T follicular helper cell (primary cell): Measurements from ENCODE around the gene CCDC91.

ENCODE experiments used
- DNase-seq: peaks from one replicate; pipeline ENCODE4 v3.0.0-alpha.2; 2020; ENCODE audit warnings: low read depth

The CCDC91 gene

GRCh38 chr12:28536088-28536487, 345.8 kb downstream of the CCDC91 start:
- no peak for DNase-seq

DNA sequence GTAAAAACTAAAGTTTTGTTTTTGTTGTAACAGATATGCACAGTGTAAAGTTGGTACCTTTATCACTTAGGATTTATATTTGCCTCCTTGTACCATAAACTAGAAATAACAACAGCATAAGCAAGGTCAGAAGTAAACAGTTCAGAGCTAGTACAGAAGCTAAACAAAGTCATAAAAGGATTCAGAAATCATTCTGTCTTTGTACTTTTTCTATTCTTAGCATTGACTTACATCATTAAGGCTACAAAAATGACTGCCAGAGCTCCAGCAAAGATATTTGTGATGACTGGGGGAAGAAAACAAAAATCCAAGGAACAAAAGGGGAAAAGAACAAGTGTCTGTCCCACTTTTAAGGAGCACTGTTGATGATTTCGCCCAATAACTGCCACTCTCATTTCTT, 347.2 kb downstream of the CCDC91 start:
- DNase-seq, result no peak

- no peak for DNase-seq
Observed at GRCh38 chr12:28539691-28540323, 349.6 kb downstream of the CCDC91 start.

DNA sequence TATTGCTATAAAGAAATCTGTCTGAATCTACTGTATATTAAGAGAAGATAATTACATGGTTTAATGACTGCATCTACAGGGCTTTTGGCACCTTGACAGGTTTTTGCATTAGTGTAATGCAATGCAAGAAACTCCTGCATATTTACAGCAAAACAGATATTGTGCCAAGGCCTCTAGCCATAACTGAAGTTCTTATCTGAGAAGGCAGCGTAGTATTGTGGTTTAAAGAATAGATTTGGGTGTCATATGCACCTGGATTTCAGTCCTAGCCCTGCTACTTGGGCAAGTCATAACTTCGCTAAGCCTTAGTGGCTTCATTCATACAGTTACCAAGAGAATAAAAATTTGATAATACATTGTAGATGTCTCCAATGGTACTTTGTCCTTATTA, 350.1 kb downstream of the CCDC91 start:
- no peak for DNase-seq

- no peak for DNase-seq
Observed at GRCh38 chr12:28543021-28543890, 353.0 kb downstream of the CCDC91 start.

DNA sequence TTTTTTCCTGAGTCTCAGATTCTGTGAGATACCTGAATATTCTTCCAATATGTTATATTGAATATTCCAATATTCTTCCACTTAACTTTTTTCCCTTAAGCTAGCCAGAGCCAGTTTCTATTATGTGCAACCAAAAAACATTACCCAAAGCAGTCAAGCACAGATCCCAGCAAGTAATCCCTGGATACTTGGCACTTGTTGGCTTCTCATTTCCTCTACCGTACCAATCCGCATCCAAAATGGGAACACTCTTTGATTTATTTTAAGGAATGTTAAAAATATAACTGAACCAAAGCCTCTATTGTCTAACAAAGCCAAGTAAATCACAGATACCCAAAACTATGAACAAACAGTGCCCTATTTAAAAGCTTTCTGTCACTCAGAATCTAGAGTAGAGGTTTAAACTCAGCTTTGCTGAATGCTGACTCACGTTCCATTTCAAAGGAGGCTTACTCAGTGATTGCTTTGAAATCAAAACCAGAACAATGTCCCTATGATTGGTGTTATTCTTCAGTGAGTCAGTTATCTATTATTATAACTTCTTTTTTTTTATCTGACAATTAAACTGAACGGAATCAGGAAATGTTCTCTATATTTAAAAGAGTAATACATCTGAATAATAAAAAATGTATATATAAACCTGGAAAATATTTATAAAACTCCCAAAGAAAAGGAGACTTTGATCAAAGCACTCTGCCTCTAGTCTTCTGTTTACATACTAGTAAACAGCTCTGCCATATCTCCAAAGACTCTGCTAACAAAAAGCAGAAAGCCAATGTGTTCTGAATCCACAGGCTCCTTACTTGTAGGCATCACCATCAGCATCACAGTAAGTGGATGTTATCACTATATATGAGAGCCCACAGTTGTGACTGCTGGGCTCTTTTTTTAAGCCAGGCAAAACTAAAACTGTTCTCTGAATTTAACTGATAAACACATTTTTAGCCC, 360.8 kb downstream of the CCDC91 start:
- no peak for DNase-seq

GRCh38 chr12:28552251-28552970, 362.2 kb downstream of the CCDC91 start:
- DNase-seq, result no peak

- no peak for DNase-seq
Observed at GRCh38 chr12:28555748-28556147, 365.5 kb downstream of the CCDC91 start.

- DNase-seq, result no peak
Observed at GRCh38 chr12:28558250-28558649, 368.0 kb downstream of the CCDC91 start.

GRCh38 chr12:28563286-28563685, 373.0 kb downstream of the CCDC91 start:
- DNase-seq, result no peak

- no peak for DNase-seq
Observed at GRCh38 chr12:28563936-28564335, 373.7 kb downstream of the CCDC91 start.

DNA sequence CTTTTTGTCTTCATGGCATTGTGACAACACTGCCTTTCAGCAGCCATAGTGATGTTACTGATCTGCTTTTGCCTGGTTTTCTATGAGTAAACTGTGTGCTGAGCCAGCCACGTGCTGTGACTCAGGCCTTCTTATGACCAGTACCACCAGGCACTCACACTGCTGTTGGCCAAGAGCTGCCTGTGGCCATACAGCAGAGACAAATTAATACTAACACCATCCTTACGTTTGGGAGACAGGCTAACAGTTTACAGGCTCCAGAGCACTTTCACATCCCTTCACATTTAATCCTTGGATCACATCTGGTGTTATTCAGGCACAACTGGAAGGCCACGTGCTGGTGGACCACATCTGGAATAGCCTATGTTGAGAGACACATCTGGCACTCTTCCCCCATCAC, 377.9 kb downstream of the CCDC91 start:
- DNase-seq, result no peak

GRCh38 chr12:28568704-28569103, 378.4 kb downstream of the CCDC91 start:
- no peak for DNase-seq

DNA sequence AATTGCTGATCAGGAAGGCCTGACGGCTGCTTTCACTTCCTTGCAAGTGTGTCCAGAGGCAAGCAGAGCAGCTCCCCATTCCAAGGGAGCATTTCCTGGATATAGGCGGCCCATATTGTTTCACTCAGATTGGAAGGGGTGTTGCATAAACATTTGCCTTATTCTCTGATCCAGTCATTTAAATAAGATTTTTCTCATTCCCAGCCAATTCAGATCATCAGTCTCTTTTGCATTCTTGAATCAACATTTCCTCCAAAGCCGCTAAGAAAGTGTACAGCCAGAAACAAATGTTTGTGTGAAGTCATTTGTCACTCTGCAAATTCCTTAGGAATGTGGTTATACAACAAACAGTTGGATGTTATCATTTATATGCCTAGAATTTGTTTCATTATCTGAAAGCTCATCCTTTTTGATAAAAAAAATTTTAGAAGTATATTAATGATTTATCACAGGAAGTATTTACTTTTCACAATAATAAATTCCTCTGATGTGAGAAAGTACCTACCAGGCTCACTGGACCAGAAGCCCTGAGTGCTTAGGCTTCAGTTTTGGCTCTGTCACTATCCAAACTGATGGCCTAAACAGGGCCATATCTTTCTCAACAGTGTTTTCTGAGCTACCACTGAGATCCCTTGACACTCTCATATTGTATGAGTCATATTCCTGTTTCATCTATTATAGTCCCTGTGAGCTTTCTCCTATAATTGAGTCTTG, 379.6 kb downstream of the CCDC91 start:
- no peak for DNase-seq

DNA sequence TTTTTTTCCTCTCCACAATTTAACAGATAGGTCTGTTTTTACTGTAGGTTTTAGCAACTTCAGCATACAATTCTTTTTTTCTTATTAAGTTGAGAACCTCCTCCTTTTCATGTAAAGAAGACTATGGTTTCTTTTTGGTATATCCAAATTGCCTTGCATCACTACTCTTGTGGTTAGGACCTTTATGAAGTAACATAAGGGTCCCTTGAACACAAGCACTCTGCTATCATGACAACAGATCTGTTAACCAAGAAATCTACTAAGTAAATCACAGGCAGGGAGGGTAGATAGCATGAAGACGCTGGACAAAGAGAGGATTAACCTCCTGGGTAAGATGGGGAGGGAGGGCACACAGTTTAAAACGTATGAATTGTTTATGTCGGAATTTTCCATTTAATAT, 380.6 kb downstream of the CCDC91 start:
- DNase-seq, result no peak

DNA sequence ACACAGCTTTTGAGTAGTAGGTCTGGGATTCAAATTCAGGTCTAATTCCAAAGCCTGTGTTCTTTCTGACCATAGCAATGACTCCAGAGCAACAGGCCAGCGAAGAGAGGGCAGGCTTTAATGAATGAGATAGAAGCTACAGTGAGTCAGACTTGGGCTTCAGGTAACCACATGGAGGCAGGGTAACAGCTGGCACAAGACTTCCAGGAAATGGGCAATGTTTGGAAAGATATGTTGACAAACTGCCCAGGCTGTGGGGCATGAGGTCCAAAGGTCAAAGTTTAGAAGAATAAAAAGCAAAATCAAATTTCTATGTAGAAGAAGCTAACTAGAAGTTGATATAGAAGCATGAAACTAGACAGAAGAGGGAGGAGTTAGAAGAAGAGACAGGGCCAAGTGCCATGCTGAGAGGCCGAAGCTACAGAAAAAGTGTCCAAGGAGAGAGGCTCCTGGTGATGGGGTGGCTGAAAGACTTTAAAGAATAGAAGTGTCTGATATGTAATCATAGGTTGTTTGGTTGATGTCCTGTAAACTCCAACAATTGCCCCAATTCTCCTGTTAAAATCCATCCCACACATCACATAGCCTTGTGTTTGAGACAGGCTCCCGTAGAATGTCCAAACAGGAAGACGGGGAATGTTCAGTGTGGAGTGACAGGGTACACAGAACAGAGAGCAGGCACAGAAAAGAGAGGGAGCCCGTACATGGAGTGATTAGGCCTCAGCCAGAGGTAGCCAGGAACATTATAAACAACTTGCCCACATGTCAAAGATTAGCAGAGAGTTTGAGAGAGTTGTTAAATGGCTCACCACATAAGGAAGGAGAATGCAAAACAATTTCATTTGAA, 384.7 kb downstream of the CCDC91 start:
- DNase-seq, result no peak

- DNase-seq, result no peak
Observed at GRCh38 chr12:28575593-28576205, 385.4 kb downstream of the CCDC91 start.

- no peak for DNase-seq
Observed at GRCh38 chr12:28578361-28578760, 388.1 kb downstream of the CCDC91 start.

DNA sequence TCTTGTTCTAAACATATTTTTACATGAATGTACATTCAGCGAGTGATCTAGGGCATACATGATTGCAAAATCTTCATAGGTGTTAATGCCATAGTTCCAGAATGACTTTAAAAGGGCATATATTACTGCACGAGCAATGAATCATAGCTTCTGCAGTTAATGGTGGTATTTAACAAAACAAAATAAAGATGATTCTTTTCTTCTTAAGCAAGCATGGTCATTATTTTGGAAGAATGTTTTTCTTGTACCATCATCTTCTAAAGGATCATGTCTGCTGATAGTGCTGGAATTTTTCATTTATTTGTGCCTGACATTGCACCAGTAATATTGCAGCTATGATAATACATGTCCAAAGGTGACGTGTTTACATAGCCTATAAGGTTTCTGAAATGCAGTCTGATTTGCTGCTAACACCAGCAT, 388.6 kb downstream of the CCDC91 start:
- no peak for DNase-seq
